Middle frontal gyrus (tissue), 1 donor: ENCODE results near the gene MPZL2.
"Not testable (repeated sequence)": the region's sequence is repeated elsewhere in the genome, so short reads cannot be mapped to it uniquely, and the experiment has no call there.

Experiments used
- DNase-seq: peaks from one replicate; pipeline ENCODE4 v3.0.0-alpha.2; 2015; ENCODE audit warnings: low spot score; ENCODE audit errors: extremely low spot score

MPZL2 gene

GRCh38 chr11:118263695-118264568 is at the start of gene MPZL2:
Gene MPZL2 (minus strand): TSS chr11:118264297. CDS start chr11:118264153, 144 bp downstream.
- DNase-seq: no peak

- DNase-seq: no peak
Measured at GRCh38 chr11:118313242-118313641, 49.1 kb upstream of the MPZL2 start.

DNA sequence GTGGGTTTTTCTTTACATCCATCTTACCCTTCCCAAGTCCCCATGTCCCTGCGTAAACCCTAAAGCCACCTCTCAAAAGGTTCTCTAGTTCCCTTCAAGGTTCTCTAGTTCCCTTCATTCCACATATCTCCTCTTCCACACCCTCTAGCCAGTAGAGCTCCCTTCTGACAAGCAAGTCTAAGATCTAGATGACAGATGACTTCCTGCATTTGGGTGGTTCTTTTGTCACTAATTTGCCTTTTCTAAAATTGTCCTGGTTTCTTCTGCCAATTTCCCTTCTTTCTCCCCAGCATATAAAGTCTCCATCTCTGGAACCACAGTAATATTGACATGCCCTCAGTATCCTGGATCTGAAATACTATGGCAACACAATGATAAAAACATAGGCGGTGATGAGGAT is 48.2 kb upstream of the MPZL2 start:
- DNase-seq: no peak

- no peak for DNase-seq
Measured at GRCh38 chr11:118311518-118311917, 47.4 kb upstream of the MPZL2 start.

GRCh38 chr11:118310781-118311485 is 46.8 kb upstream of the MPZL2 start:
- DNase-seq: no peak

GRCh38 chr11:118310271-118310670 is 46.2 kb upstream of the MPZL2 start:
- no peak for DNase-seq

DNA sequence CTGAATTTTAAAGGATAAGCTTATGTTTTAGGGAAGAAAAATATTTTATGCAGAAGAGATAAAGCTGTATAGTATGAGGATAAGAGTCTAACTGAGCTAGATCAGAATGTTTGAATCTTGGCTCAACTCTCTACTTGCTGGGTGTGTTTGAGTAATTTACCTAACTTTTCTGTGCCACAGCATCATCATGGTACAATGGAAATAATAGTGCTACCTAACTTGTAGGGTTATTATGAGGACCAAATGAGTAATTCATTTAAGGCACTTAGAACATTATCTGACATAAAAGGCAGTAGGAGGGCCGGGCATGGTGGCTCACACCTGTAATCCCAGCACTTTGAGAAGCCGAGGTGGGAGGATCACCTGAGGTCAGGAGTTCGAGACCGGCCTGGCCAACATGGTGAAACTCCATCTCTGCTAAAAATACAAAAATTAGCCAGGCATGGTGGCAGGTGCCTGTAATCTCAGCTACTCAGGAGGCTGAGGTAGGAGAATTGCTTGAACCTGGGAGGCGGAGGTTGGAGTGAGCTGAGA is 45.0 kb upstream of the MPZL2 start:
- not testable (repeated sequence) for DNase-seq

- DNase-seq: no peak
Measured at GRCh38 chr11:118306556-118306955, 42.5 kb upstream of the MPZL2 start.

- no peak for DNase-seq
Measured at GRCh38 chr11:118305726-118306125, 41.6 kb upstream of the MPZL2 start.

DNA sequence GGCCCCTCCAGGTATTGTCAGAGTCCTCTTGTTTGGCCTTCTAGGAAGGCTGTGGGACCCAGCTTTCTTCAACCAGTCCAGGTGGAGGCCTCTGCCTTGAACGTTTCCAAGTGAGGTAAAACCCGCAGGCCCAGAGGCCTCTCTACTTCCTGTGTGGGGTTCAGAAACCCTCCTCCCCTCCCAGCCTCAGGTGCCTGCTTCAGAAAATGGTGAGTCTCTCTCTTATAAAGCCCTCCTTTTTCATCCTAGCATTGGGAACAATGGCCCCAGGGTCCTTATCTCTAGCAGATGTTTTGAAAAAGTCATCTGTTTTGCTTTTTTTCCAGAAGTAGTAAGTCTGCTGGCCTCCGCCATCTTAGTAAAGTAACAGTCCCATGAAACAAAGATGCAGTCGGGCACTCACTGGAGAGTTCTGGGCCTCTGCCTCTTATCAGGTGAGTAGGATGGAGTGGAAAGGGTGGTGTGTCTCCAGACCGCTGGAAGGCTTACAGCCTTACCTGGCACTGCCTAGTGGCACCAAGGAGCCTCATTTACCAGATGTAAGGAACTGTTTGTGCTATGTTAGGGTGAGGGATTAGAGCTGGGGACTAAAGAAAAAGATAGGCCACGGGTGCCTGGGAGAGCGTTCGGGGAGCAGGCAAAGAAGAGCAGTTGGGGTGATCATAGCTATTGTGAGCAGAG is 40.6 kb upstream of the MPZL2 start, which contains the start of gene CD3E:
TSS of gene CD3E (plus strand) at position 163 of the 681 bp plus-strand sequence. CDS start at position 386, 223 bp downstream.
- no peak for DNase-seq

DNA sequence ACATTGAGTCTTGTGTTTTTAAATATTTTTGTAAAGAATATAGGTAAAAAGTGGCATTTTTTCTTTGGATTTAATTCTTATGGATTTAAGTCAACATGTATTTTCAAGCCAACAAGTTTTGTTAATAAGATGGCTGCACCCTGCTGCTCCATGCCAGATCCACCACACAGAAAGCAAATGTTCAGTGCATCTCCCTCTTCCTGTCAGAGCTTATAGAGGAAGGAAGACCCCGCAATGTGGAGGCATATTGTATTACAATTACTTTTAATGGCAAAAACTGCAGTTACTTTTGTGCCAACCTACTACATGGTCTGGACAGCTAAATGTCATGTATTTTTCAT is 40.1 kb upstream of the MPZL2 start:
- DNase-seq: no peak

DNA sequence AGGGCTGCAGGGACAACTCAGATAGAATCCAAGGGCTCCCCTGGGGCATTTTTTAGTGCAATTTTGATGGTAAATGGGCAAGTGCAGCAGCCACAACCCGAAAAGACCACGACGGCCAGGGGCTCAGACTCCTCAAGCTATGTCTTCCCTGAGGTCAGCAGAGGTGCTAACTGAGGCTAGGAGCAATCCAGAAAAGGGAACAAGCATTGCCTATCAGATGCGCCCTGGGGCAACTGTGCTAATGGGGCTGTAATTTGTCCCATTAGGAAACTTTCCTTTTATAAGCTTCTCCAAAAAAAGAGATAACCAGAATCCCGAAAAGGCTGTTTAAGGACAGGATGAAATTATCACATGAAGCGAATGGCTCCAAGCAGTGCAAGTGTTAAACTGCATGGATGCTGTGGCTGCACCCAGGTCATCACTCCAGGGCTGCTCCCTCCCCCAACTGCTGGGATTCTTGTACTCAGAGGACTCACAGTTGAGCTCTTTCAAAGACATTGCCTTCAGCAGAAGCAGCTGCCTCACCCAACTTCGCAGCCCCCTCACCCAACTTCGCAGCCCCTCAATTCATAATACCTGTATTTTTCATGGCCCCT is 37.6 kb upstream of the MPZL2 start:
- DNase-seq: no peak

- no peak for DNase-seq
Measured at GRCh38 chr11:118295815-118296454, 31.8 kb upstream of the MPZL2 start.

DNA sequence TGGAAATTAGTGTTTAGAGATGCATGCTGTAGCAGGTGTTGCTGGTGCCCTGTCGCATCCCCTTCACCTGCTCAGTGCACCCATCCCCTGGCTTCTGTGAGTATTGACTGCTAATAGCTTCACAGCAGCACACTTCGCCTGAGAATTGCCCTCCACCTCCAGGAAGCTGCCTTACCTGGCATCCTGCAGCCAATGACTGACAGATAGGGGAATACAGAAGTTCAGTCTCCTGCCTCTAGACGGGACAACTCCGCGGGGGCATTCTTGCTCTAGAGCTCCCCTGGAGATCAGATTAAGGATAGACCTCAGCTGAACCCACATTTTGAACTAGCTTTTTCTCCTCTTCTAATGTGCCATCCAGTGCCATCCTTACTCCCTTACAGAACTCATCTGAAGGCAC is 31.1 kb upstream of the MPZL2 start:
- DNase-seq: no peak

- DNase-seq: no peak
Measured at GRCh38 chr11:118294053-118294452, 30.0 kb upstream of the MPZL2 start.

GRCh38 chr11:118291477-118292135 is 27.5 kb upstream of the MPZL2 start:
- DNase-seq: no peak

DNA sequence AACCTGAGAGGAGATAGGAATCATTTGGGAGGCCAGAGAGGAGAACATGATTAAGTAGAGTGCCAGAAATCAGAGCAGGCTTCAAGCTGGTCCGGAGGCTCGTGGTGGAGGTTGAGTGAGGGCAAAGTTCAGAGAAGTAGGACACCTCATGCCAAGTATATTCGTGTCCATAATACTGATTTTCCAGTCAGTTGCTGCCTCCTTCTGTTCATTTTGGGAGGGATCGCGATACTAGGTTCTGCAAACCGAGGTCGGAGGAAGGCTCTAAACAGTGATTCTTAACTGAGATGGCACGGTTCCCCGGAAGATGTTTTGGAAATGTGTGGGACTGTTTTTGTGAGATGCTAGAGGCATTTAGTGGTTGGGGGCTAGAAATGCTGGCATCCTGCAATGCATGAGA is 26.8 kb upstream of the MPZL2 start:
- no peak for DNase-seq

DNA sequence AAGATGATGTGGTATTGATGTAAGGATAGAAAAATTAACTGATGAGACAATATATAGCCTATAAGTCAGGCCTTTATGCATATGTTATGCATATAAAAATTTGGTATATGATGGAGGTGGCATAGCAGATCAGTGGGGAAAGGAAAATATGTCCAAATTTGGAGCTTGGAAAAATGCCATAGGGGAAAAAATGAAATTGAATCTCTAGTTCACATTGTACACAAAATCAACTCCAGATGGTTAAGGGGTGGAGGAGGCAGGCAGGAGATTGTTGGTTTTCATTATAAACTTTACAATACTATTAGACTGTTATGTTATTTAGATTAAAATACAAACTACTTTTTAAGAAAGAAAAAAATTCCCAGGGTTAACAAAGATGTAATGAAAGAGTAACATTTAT is 25.3 kb upstream of the MPZL2 start:
- no peak for DNase-seq

DNA sequence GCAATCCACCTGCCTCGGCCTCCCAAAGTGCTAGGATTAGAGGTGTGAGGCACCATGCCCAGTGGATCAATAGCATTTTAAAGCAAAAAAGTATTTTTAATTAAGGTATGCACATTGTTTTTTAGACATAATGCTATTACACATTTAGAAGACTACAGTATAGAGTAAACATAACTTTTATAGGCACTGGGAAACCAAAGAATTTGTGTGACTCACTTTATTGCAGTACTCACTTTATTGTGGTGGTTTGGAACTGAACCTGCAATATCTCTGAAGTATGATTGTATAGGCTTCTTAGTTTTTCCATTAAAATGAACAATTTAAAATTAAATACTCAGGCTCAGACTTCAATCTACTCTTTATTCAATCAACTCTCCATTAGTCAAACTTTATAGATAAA is 22.9 kb upstream of the MPZL2 start:
- DNase-seq: no peak

DNA sequence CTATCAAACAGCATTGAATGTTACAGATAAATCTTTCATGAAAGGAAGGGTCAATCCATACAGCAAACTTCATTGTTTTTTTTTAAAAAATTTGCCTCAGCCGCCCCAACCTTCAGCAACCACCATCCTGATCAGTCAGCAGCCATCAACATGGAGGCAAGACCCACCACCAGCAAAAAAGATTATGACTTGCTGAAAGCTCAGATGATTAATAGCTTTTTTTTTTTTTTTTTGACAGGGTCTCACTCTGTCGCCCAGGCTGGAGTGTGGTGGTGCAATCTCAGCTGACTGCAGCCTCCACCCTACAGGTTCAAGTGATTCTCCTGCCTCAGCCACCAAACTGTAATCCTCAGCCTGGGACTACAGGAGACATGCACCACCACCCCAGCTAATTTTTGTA is 22.4 kb upstream of the MPZL2 start:
- DNase-seq: no peak
